LNCAP (cell line): Measurements from ENCODE around the gene ZBTB16.

Experiments
- CTCF ChIP-seq: fragments of 450-650 bp; IDR thresholded peaks from 2 replicates; pipeline ENCODE4 v1.5.1; 2017; ENCODE audit warnings: mild to moderate bottlenecking

The ZBTB16 gene

GRCh38 chr11:114122686-114123085 lies 63.2 kb downstream of the ZBTB16 start:
- no peak for TF ChIP-seq CTCF

DNA sequence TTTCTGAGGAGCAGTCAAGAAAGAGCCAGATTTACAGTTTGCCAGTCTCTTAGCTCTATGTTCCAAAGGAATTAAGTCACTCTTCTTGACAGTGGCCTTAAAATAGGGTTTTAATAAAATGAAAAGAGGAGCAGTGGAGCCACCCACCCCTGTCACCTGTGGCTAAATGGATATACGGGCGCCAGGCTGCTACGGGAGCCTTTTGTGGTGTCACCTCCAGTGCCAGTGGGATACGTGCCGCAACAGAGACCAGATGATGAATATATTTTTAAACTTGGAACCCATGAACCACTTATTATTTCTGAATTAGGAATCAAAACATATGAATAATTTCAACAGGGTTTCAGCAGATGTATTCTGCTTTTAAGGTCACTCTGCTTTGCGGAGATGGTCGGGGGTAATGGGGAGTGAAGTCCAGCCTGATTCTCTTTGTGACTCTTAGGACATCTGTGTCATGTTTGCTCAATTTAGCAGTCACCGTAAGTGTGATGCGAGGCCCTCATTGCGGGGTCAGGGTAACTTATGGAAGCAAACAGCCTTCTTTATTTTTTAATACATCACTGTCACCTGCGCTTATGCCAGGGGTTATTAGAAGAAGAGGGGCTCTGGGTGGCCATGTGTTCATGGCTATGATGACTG lies 64.3 kb downstream of the ZBTB16 start:
- TF ChIP-seq CTCF = no peak

DNA sequence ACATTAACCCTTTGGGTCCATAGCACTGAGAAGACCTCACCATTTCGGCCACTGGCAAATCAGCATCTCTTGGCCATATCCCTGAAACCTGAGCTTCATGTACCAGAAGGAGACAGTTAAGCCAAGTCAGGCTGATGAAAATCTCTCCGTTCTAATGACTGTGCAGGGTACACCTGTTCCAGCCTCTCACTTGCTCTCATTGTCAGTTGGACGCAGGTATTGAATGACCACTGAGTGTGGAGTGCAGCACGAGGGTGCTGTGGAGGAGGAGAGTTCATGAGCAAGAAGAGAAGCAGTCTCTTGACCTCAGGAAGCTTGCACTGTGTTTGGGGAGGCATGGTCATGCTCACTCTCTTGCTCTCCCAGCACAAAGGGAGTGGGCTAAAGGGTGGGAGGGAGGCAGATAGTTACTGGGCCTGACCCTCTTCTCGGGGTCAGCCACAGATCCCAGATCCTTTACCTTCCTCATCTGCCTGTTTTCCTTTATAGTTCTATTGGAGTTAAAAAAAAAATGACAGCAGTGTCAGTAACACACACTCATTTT lies 65.2 kb downstream of the ZBTB16 start:
- no peak for TF ChIP-seq CTCF

DNA sequence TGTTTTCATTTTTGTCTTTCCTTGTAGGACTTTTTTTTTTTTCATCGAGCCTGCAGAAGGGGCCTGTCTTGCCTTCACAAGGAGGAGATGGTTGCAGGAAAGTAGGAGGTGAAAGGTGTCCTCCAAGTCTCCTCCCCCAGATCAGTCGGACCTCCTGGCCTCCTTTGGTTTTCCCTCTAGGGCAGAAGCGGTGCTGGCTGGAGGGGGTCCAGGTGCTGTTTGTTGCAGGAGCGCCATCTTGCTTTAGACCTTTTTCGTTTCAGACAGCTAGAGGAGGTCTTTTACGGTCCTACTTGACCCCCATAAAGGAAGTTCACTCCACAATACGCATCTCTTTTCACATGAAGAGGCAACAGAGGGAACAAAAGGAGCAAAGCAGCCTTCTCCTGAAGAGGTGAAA lies 66.0 kb downstream of the ZBTB16 start:
- TF ChIP-seq CTCF = no peak

GRCh38 chr11:114125959-114126358 lies 66.4 kb downstream of the ZBTB16 start:
- no peak for TF ChIP-seq CTCF

DNA sequence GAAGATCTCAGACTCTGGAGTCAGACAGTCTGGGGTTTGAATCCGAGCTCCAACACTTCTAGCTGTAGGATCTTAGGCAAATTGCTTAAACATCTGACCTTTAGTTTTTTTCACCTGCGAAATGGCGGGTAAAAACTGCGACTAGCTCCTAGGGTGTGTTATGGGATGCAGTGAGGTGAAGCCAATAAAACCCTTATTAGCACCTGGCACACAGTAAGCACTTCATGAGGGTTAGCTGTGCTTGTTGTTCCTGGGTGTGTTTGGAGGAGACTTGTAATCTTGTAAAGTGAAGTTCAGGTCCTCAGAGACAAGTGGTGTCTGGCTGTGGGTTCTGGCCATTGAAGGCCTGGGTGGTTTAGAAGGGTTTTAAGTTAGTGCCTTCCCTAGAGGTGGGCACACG lies 68.9 kb downstream of the ZBTB16 start:
- TF ChIP-seq CTCF = no peak

DNA sequence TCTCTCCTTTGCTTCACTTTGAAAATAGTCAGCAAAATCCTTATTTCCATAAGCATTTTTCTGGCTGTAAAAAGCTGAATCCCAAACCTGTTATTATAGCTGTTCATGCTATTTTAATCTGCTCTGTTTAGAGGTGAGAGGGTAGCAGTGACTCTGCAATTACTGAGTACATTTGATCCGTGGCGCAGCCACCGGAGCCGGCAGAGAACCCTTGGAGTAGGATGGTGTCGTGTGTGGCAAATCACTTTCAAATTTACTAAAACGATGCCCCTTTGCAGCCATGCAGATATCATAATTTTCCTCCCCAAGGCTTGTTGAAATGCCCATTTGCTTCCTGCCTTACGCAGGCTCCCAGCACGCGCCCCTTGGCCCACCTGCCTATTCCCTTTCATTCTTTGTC lies 69.6 kb downstream of the ZBTB16 start:
- no peak for TF ChIP-seq CTCF

DNA sequence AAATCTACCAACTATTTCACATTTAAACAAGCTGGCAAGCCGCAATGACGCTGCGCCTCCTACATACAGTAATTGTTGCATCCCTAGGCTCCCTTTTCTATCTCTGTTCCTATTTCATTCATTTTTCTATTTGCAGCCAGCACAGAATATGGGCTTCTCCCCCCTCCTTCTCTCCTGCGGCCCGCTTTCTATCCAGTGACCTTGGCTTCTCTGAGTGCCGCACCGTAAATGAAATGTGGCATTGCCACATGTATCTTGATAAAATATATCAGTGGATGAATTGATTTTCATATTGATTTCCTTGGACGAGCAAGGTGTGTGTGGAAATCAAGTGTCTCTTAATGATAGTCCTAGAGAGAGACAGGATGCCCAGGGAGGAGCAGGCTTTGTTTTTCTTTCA lies 70.2 kb downstream of the ZBTB16 start:
- TF ChIP-seq CTCF = no peak
